Heart left ventricle (tissue), 13 donors: ENCODE results near the gene OR6K2.

Experiments used
- CTCF ChIP-seq, 12 donors: fragments of 200-600 bp; sonication (generic) in 4 of 12; IDR thresholded peaks; one replicate each; pipeline versions ENCODE4 v1.5.0 to v1.8.0; 2018 to 2022; ENCODE audit warnings: antibody characterized with exemption in 12 of 12, mild to moderate bottlenecking in 5 of 12
- POLR2A ChIP-seq, 2 donors: fragments of 450-650 bp; IDR thresholded peaks; one replicate each; pipeline ENCODE4 v1.6.1; 2017; ENCODE audit warnings: antibody characterized with exemption in 2 of 2, mild to moderate bottlenecking in 2 of 2, moderate library complexity in 2 of 2
- donor health status: ischemic (EF 13 %, LVEDD 7.1; RV severe dilation, severe dysfunction).
- donor health status: DM: no; HTN: yes; CAD: no.
- donor health status: DM: no; HTN: no; CAD: no.
- donor health status: ischemic (EF 25% LVEDD 6.9; RV normal size, moderate dysfunction).
- donor health status: ischemic (EF 25% LVEDD 5.7; RV mildly dilated, moderate dysfunction).
- donor health status: ischemic (EF 35%, LVEDD 5.7; RV mildly dilated, moderate dysfunction).
- donor health status: nonischemic (EF 11% LVEDD 7.7; RV severe dilation, severe dysfunction).
- donor health status: DM: yes; HTN: yes; CAD: no.
- donor health status: PGD.
- donor health status: ischemic (EF 29% LVEDD 5.4; RV normal size, mild dysfunction).
- donor health status: nonischemic (EF 23%, LVEDD 6.1; RV moderate dilation, normal function).

DNA sequence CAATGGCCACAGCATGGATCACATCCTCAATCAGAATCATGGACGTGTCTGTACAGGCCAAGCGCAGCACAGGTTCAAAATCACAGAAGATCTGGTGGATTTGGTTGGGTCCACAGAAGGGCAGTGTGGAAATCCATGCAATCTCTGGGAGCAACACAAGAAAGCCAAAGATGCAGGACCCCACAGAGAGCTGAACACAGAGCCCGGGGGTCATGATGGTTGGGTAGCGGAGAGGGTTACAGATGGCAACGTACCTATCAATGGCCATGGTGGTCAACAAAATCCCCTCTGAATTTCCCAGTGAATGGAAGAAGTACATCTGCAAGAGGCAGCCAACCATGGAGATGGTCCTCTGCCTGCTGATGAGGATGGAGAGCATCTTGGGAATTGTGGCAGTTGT lies 24.0 kb upstream of the OR6K2 start:
- TF ChIP-seq POLR2A (IDR thresholded peaks at IDR 0.05) (no peak), CTCF (IDR thresholded peaks at IDR 0.05) (no peak)
